DND-41 (cell line): ENCODE measurements around the gene MIA2.

Source experiments
- CTCF ChIP-seq: IDR thresholded peaks from 2 replicates; pipeline ENCODE4 v1.5.1; 2012; ENCODE audit warnings: borderline replicate concordance, low read length, moderate library complexity, mild to moderate bottlenecking; ENCODE audit not compliant: poor library complexity, severe bottlenecking; ENCODE audit errors: extremely low read depth
- EZH2 ChIP-seq: IDR thresholded peaks from 3 replicates; pipeline ENCODE4 v1.6.1; 2012; ENCODE audit warnings: borderline replicate concordance, low read depth, mild to moderate bottlenecking, moderate library complexity, low read length, inconsistent platforms; ENCODE audit not compliant: severe bottlenecking

GRCh38 chr14:39303115-39303514 is 69.4 kb downstream of the MIA2 start:
- TF ChIP-seq CTCF (no peak), EZH2 (no peak)
